ENCODE measurements around the gene APP.

Gene APP

GRCh38 chr21:25974964-25975363, 195.6 kb downstream of the APP start:
- Histone ChIP-seq H3K4me1 (ENCODE audit: insufficient read depth, low read length) (no peaks in the 10 kb centered on the region), H3K36me3 (ENCODE audit: insufficient read depth, low read length) (peaks cover 76% of the 10 kb centered on the region), H2AFZ (ENCODE audit: low read depth, low read length) (no peak overlapping the region), H3K27me3 (ENCODE audit: insufficient read depth, low read length) (no peaks in the 10 kb centered on the region), H3K4me3 (ENCODE audit: low read length) (no peak overlapping the region), H3K9me3 (ENCODE audit: low read length) (peaks cover 9% of the 10 kb centered on the region)

GRCh38 chr21:25970254-25970930, 200.2 kb downstream of the APP start:
- no peak overlapping the region for H3K4me3 ChIP-seq (ENCODE audit: low read length)
- H3K36me3 ChIP-seq (ENCODE audit: insufficient read depth, low read length): peaks cover 51% of the 10 kb centered on the region
- H3K9me3 ChIP-seq (ENCODE audit: low read length): peaks cover 9% of the 10 kb centered on the region
- H3K4me1 ChIP-seq (ENCODE audit: insufficient read depth, low read length): no peaks in the 10 kb centered on the region
- no peak overlapping the region for H2AFZ ChIP-seq (ENCODE audit: low read depth, low read length)
- H3K27me3 ChIP-seq (ENCODE audit: insufficient read depth, low read length): no peaks in the 10 kb centered on the region

GRCh38 chr21:25967901-25968438, 202.6 kb downstream of the APP start:
- Histone ChIP-seq H3K27me3 (ENCODE audit: insufficient read depth, low read length) (no peaks in the 10 kb centered on the region), H3K4me3 (ENCODE audit: low read length) (no peak overlapping the region), H3K4me1 (ENCODE audit: insufficient read depth, low read length) (no peaks in the 10 kb centered on the region), H3K36me3 (ENCODE audit: insufficient read depth, low read length) (peaks cover 43% of the 10 kb centered on the region), H3K9me3 (ENCODE audit: low read length) (peaks cover 9% of the 10 kb centered on the region), H2AFZ (ENCODE audit: low read depth, low read length) (no peak overlapping the region)

GRCh38 chr21:25967181-25967900, 203.2 kb downstream of the APP start:
- H3K4me3 ChIP-seq (ENCODE audit: low read length): no peak overlapping the region
- no peaks in the 10 kb centered on the region for H3K27me3 ChIP-seq (ENCODE audit: insufficient read depth, low read length)

GRCh38 chr21:25965951-25966707, 204.4 kb downstream of the APP start:
- H3K36me3 ChIP-seq (ENCODE audit: insufficient read depth, low read length): peaks cover 32% of the 10 kb centered on the region
- H3K4me3 ChIP-seq (ENCODE audit: low read length): no peak overlapping the region
- no peaks in the 10 kb centered on the region for H3K4me1 ChIP-seq (ENCODE audit: insufficient read depth, low read length)
- H3K9me3 ChIP-seq (ENCODE audit: low read length): peaks cover under 1% of the 10 kb centered on the region
- no peak overlapping the region for H2AFZ ChIP-seq (ENCODE audit: low read depth, low read length)
- no peaks in the 10 kb centered on the region for H3K27me3 ChIP-seq (ENCODE audit: insufficient read depth, low read length)

More at GRCh38 chr21:25967181-25967900, 203.2 kb downstream of the APP start:
- no peaks in the 10 kb centered on the region for H3K4me1 ChIP-seq (ENCODE audit: insufficient read depth, low read length)
- H3K36me3 ChIP-seq (ENCODE audit: insufficient read depth, low read length): peaks cover 39% of the 10 kb centered on the region
- peaks cover 6% of the 10 kb centered on the region for H3K9me3 ChIP-seq (ENCODE audit: low read length)
- no peak overlapping the region for H2AFZ ChIP-seq (ENCODE audit: low read depth, low read length)

- peaks cover 24% of the 10 kb centered on the region for H3K36me3 ChIP-seq (ENCODE audit: insufficient read depth, low read length)
- no peaks in the 10 kb centered on the region for H3K27me3 ChIP-seq (ENCODE audit: insufficient read depth, low read length)
- H3K4me3 ChIP-seq (ENCODE audit: low read length): no peak overlapping the region
- H3K9me3 ChIP-seq (ENCODE audit: low read length): no peaks in the 10 kb centered on the region
- no peak overlapping the region for H2AFZ ChIP-seq (ENCODE audit: low read depth, low read length)
- H3K4me1 ChIP-seq (ENCODE audit: insufficient read depth, low read length): no peaks in the 10 kb centered on the region
Observed at GRCh38 chr21:25964926-25965325, 205.6 kb downstream of the APP start.

- no peaks in the 10 kb centered on the region for H3K9me3 ChIP-seq (ENCODE audit: low read length)
- peaks cover 24% of the 10 kb centered on the region for H3K36me3 ChIP-seq (ENCODE audit: insufficient read depth, low read length)
- H2AFZ ChIP-seq (ENCODE audit: low read depth, low read length): no peak overlapping the region
- no peak overlapping the region for H3K4me3 ChIP-seq (ENCODE audit: low read length)
- H3K27me3 ChIP-seq (ENCODE audit: insufficient read depth, low read length): no peaks in the 10 kb centered on the region
- no peaks in the 10 kb centered on the region for H3K4me1 ChIP-seq (ENCODE audit: insufficient read depth, low read length)
Observed at GRCh38 chr21:25964015-25964414, 206.6 kb downstream of the APP start.

- Histone ChIP-seq H3K4me1 (ENCODE audit: insufficient read depth, low read length) (no peaks in the 10 kb centered on the region), H3K4me3 (ENCODE audit: low read length) (no peak overlapping the region), H3K9me3 (ENCODE audit: low read length) (no peaks in the 10 kb centered on the region), H2AFZ (ENCODE audit: low read depth, low read length) (no peak overlapping the region), H3K27me3 (ENCODE audit: insufficient read depth, low read length) (no peaks in the 10 kb centered on the region), H3K36me3 (ENCODE audit: insufficient read depth, low read length) (peaks cover 22% of the 10 kb centered on the region)
Observed at GRCh38 chr21:25963181-25963580, 207.4 kb downstream of the APP start.

GRCh38 chr21:25961042-25961441, 209.5 kb downstream of the APP start:
- H3K27me3 ChIP-seq (ENCODE audit: insufficient read depth, low read length): no peaks in the 10 kb centered on the region

GRCh38 chr21:25960402-25960801, 210.2 kb downstream of the APP start:
- Histone ChIP-seq H3K36me3 (ENCODE audit: insufficient read depth, low read length) (peaks cover 35% of the 10 kb centered on the region), H3K4me1 (ENCODE audit: insufficient read depth, low read length) (no peaks in the 10 kb centered on the region), H3K4me3 (ENCODE audit: low read length) (no peak overlapping the region), H3K27me3 (ENCODE audit: insufficient read depth, low read length) (no peaks in the 10 kb centered on the region), H3K9me3 (ENCODE audit: low read length) (no peaks in the 10 kb centered on the region), H2AFZ (ENCODE audit: low read depth, low read length) (no peak overlapping the region)

More at GRCh38 chr21:25961042-25961441, 209.5 kb downstream of the APP start:
- Histone ChIP-seq H3K4me3 (ENCODE audit: low read length) (no peak overlapping the region), H2AFZ (ENCODE audit: low read depth, low read length) (no peak overlapping the region), H3K4me1 (ENCODE audit: insufficient read depth, low read length) (no peaks in the 10 kb centered on the region), H3K9me3 (ENCODE audit: low read length) (no peaks in the 10 kb centered on the region), H3K36me3 (ENCODE audit: insufficient read depth, low read length) (peaks cover 28% of the 10 kb centered on the region)

GRCh38 chr21:25959799-25960198, 210.8 kb downstream of the APP start:
- Histone ChIP-seq H3K36me3 (ENCODE audit: insufficient read depth, low read length) (peaks cover 38% of the 10 kb centered on the region), H3K9me3 (ENCODE audit: low read length) (no peaks in the 10 kb centered on the region), H3K27me3 (ENCODE audit: insufficient read depth, low read length) (no peaks in the 10 kb centered on the region), H3K4me3 (ENCODE audit: low read length) (no peak overlapping the region), H3K4me1 (ENCODE audit: insufficient read depth, low read length) (no peaks in the 10 kb centered on the region), H2AFZ (ENCODE audit: low read depth, low read length) (no peak overlapping the region)

GRCh38 chr21:25956993-25957714, 213.4 kb downstream of the APP start:
- H3K36me3 ChIP-seq (ENCODE audit: insufficient read depth, low read length): peaks cover 45% of the 10 kb centered on the region
- no peak overlapping the region for H3K4me3 ChIP-seq (ENCODE audit: low read length)
- H2AFZ ChIP-seq (ENCODE audit: low read depth, low read length): no peak overlapping the region
- H3K4me1 ChIP-seq (ENCODE audit: insufficient read depth, low read length): no peaks in the 10 kb centered on the region
- no peaks in the 10 kb centered on the region for H3K27me3 ChIP-seq (ENCODE audit: insufficient read depth, low read length)
- no peaks in the 10 kb centered on the region for H3K9me3 ChIP-seq (ENCODE audit: low read length)
